Glutamatergic neuron (in vitro differentiated cells): ENCODE results near the gene RNF150. TPM values are rescaled to one million over a fixed set of nuclear protein-coding genes. Genes with fewer than 3 reads are reported as not detected.

ENCODE experiments used
- DNase-seq: peaks from one replicate; pipeline ENCODE4 v3.0.0; 2022
- H3K27ac Mint-ChIP-seq: one replicate; pipeline ENCODE4 v1.8.0; 2020; ENCODE audit warnings: mild to moderate bottlenecking, mixed read lengths, inconsistent platforms; ENCODE audit not compliant: unreplicated experiment
- H3K27me3 Mint-ChIP-seq: one replicate; pipeline ENCODE4 v1.8.0; 2020; ENCODE audit warnings: mild to moderate bottlenecking, moderate library complexity, mixed read lengths, inconsistent platforms; ENCODE audit not compliant: unreplicated experiment
- H3K36me3 Mint-ChIP-seq: one replicate; pipeline ENCODE4 v1.8.0; 2020; ENCODE audit warnings: mild to moderate bottlenecking, mixed read lengths, inconsistent platforms; ENCODE audit not compliant: unreplicated experiment
- H3K4me1 Mint-ChIP-seq: one replicate; pipeline ENCODE4 v1.8.0; 2020; ENCODE audit warnings: mild to moderate bottlenecking, low read depth, mixed read lengths, inconsistent platforms; ENCODE audit not compliant: unreplicated experiment
- H3K4me3 Mint-ChIP-seq: one replicate; pipeline ENCODE4 v1.8.0; 2020; ENCODE audit warnings: mild to moderate bottlenecking, mixed read lengths, inconsistent platforms; ENCODE audit not compliant: unreplicated experiment
- H3K9me3 Mint-ChIP-seq: one replicate; pipeline ENCODE4 v1.8.0; 2020; ENCODE audit warnings: mild to moderate bottlenecking, moderate library complexity, mixed read lengths, inconsistent platforms; ENCODE audit not compliant: unreplicated experiment
- CTCF ChIP-seq: fragments of 200-600 bp; sonication (generic); IDR thresholded peaks from one replicate; pipeline ENCODE4 v1.5.0; 2021; ENCODE audit not compliant: partially characterized antibody, unreplicated experiment
- total RNA-seq: library from RNA; stranded (reverse); fragmentation: NEBNext Ultra II Directional; extraction: Animal tissue kit (Norgen Biotek cat#: 25700); gene quantifications from one replicate; pipeline ENCODE4 v1.2.1, GENCODE V29; 2021; ENCODE audit not compliant: unreplicated experiment

RNF150 gene
- total RNA-seq, 1 donor from 2014 or later: 23.3 TPM

- H3K4me3 Mint-ChIP-seq: no peak overlapping the region
- H3K9me3 Mint-ChIP-seq: no peaks in the 10 kb centered on the region
Measured at GRCh38 chr4:140969296-140969695, 164.0 kb downstream of the RNF150 start.

GRCh38 chr4:140968371-140968770, 164.9 kb downstream of the RNF150 start:
- H3K27ac Mint-ChIP-seq: no peak overlapping the region
- H3K27me3 Mint-ChIP-seq: no peaks in the 10 kb centered on the region
- DNase-seq: no peak
- no peaks in the 10 kb centered on the region for H3K36me3 Mint-ChIP-seq
- no peak for TF ChIP-seq CTCF
- H3K4me3 Mint-ChIP-seq: no peak overlapping the region
- no peaks in the 10 kb centered on the region for H3K9me3 Mint-ChIP-seq
- H3K4me1 Mint-ChIP-seq: peaks cover 6% of the 10 kb centered on the region

More at GRCh38 chr4:140969296-140969695, 164.0 kb downstream of the RNF150 start:
- DNase-seq: no peak
- no peak for TF ChIP-seq CTCF
- H3K27me3 Mint-ChIP-seq: no peaks in the 10 kb centered on the region
- peaks cover 6% of the 10 kb centered on the region for H3K4me1 Mint-ChIP-seq
- H3K27ac Mint-ChIP-seq: no peak overlapping the region
- no peaks in the 10 kb centered on the region for H3K36me3 Mint-ChIP-seq

GRCh38 chr4:140963883-140964282, 169.4 kb downstream of the RNF150 start:
- no peaks in the 10 kb centered on the region for H3K27me3 Mint-ChIP-seq
- H3K4me3 Mint-ChIP-seq: no peak overlapping the region
- peaks cover 2% of the 10 kb centered on the region for H3K9me3 Mint-ChIP-seq
- TF ChIP-seq CTCF: no peak
- no peak for DNase-seq
- H3K4me1 Mint-ChIP-seq: no peaks in the 10 kb centered on the region
- no peaks in the 10 kb centered on the region for H3K36me3 Mint-ChIP-seq
- H3K27ac Mint-ChIP-seq: no peak overlapping the region

GRCh38 chr4:140955641-140956040, 177.6 kb downstream of the RNF150 start:
- Mint-ChIP-seq H3K4me1 (peaks cover 2% of the 10 kb centered on the region), H3K9me3 (peaks cover 3% of the 10 kb centered on the region), H3K4me3 (no peak overlapping the region), H3K36me3 (peaks cover 4% of the 10 kb centered on the region), H3K27ac (no peak overlapping the region), H3K27me3 (no peaks in the 10 kb centered on the region)
- no peak for TF ChIP-seq CTCF
- DNase-seq: no peak

- DNase-seq: no peak
- Mint-ChIP-seq H3K36me3 (peaks cover 4% of the 10 kb centered on the region), H3K9me3 (no peaks in the 10 kb centered on the region), H3K27ac (no peak overlapping the region), H3K4me3 (no peak overlapping the region), H3K27me3 (no peaks in the 10 kb centered on the region), H3K4me1 (peaks cover 2% of the 10 kb centered on the region)
- no peak for TF ChIP-seq CTCF
Measured at GRCh38 chr4:140952717-140953116, 180.6 kb downstream of the RNF150 start.
